Loucy (cell line): ENCODE measurements around the gene HOXC11.
A peak's percentile ranks its signal among the peaks of the same experiment; 100 is the strongest.

Experiments
- H2AFZ ChIP-seq: fragments of 200-600 bp; sonication (generic); 2 replicates; pipeline ENCODE4 v1.6.0; 2016; ENCODE audit warnings: antibody characterized with exemption, mild to moderate bottlenecking, low read length, moderate library complexity
- H3F3A ChIP-seq: fragments of 200-600 bp; 2 replicates; pipeline ENCODE4 v1.6.0; 2016; ENCODE audit warnings: antibody characterized with exemption, low read depth, mild to moderate bottlenecking
- H3K27me3 ChIP-seq: fragments of 200-600 bp; sonication (generic); 2 replicates; pipeline ENCODE4 v1.6.1; 2014; ENCODE audit warnings: low read length, mild to moderate bottlenecking; ENCODE audit not compliant: insufficient read depth, poor library complexity, severe bottlenecking
- H3K36me3 ChIP-seq: fragments of 200-600 bp; sonication (generic); 2 replicates; pipeline ENCODE4 v1.6.1; 2016; ENCODE audit warnings: low read length; ENCODE audit not compliant: insufficient read depth
- H3K4me1 ChIP-seq: fragments of 200-600 bp; sonication (generic); 2 replicates; pipeline ENCODE4 v1.5.1; 2014; ENCODE audit warnings: low read length, mild to moderate bottlenecking; ENCODE audit not compliant: insufficient read depth, poor library complexity, severe bottlenecking
- H3K4me2 ChIP-seq: fragments of 200-600 bp; sonication (generic); 2 replicates; pipeline ENCODE4 v1.6.0; 2014; ENCODE audit warnings: antibody characterized with exemption, low read length, low read depth, mild to moderate bottlenecking; ENCODE audit not compliant: poor library complexity, severe bottlenecking
- H3K4me3 ChIP-seq: fragments of 200-600 bp; sonication (generic); 2 replicates; pipeline ENCODE4 v1.5.1; 2014; ENCODE audit warnings: low read length, mild to moderate bottlenecking, mixed read lengths; ENCODE audit not compliant: poor library complexity, severe bottlenecking
- H3K79me2 ChIP-seq: fragments of 200-600 bp; sonication (generic); 2 replicates; pipeline ENCODE4 v1.6.1; 2014; ENCODE audit warnings: low read length; ENCODE audit not compliant: insufficient read depth
- H3K9ac ChIP-seq: fragments of 200-600 bp; sonication (generic); 2 replicates; pipeline ENCODE4 v1.6.0; 2014; ENCODE audit warnings: mild to moderate bottlenecking, low read depth, low read length, moderate library complexity; ENCODE audit not compliant: poor library complexity, severe bottlenecking
- H3K9me2 ChIP-seq: fragments of 200-600 bp; sonication (generic); replicated peaks from 2 replicates; pipeline ENCODE4 v1.6.1; 2016; ENCODE audit warnings: low read depth, low read length, mixed read lengths
- H3K9me3 ChIP-seq: fragments of 200-600 bp; sonication (generic); 2 replicates; pipeline ENCODE4 v1.6.1; 2014; ENCODE audit warnings: mild to moderate bottlenecking, antibody characterized with exemption, low read length, low read depth; ENCODE audit not compliant: insufficient read depth
- H4K20me1 ChIP-seq: fragments of 200-600 bp; sonication (generic); 2 replicates; pipeline ENCODE4 v1.6.0; 2014; ENCODE audit warnings: antibody characterized with exemption, low read length, mild to moderate bottlenecking; ENCODE audit not compliant: insufficient read depth, poor library complexity, severe bottlenecking
- CTCF ChIP-seq: fragments of 200-600 bp; sonication (generic); conservative IDR thresholded peaks from 2 replicates; pipeline ENCODE4 v1.5.1; 2014; ENCODE audit warnings: mild to moderate bottlenecking, antibody characterized with exemption, low read length
- EZH2phosphoT487 ChIP-seq: fragments of 200-600 bp; IDR thresholded peaks from 2 replicates; pipeline ENCODE4 v1.6.1; 2018; ENCODE audit warnings: antibody characterized with exemption, mild to moderate bottlenecking, moderate library complexity, borderline replicate concordance

HOXC11 gene

GRCh38 chr12:54017878-54018467 is 45.0 kb downstream of the HOXC11 start:
- Histone ChIP-seq H3K9ac (peak overlapping the region; percentile 99), H2AFZ (0 out of 2 replicates have a peak overlapping the region, but pooled peaks have one; percentile 37), H3K4me1 (peaks cover 64% of the 10 kb centered on the region), H3K27me3 (no peaks in the 10 kb centered on the region), H3K79me2 (peaks cover 57% of the 10 kb centered on the region), H3F3A (peaks cover 10% of the 10 kb centered on the region), H3K9me2 (no peaks in the 10 kb centered on the region), H4K20me1 (peaks cover 37% of the 10 kb centered on the region), H3K9me3 (no peaks in the 10 kb centered on the region), H3K36me3 (no peaks in the 10 kb centered on the region), H3K4me3 (peak overlapping the region; percentile 95), H3K4me2 (peak overlapping the region; percentile 85)
- no peak for TF ChIP-seq CTCF
- TF ChIP-seq EZH2phosphoT487, result no peak

- Histone ChIP-seq H3K79me2 (peaks cover 63% of the 10 kb centered on the region), H3K36me3 (no peaks in the 10 kb centered on the region), H3K9ac (peak overlapping the region; percentile 99), H3K9me3 (no peaks in the 10 kb centered on the region), H3K27me3 (no peaks in the 10 kb centered on the region), H3K9me2 (no peaks in the 10 kb centered on the region), H3K4me2 (peak overlapping the region; percentile 85), H2AFZ (0 out of 2 replicates have a peak overlapping the region, but pooled peaks have one; percentile 37), H3F3A (peaks cover 10% of the 10 kb centered on the region), H3K4me1 (peaks cover 64% of the 10 kb centered on the region), H4K20me1 (peaks cover 42% of the 10 kb centered on the region), H3K4me3 (peak overlapping the region; percentile 95)
- TF ChIP-seq CTCF (no peak), EZH2phosphoT487 (no peak)
Measured at GRCh38 chr12:54018468-54018984, 45.6 kb downstream of the HOXC11 start.

GRCh38 chr12:54019091-54019811 is 46.3 kb downstream of the HOXC11 start:
- Histone ChIP-seq H2AFZ (no peak overlapping the region), H3K27me3 (no peaks in the 10 kb centered on the region), H3F3A (peaks cover 10% of the 10 kb centered on the region), H3K9me2 (no peaks in the 10 kb centered on the region), H3K9me3 (no peaks in the 10 kb centered on the region), H3K9ac (peak overlapping the region; percentile 99), H3K36me3 (no peaks in the 10 kb centered on the region), H4K20me1 (peaks cover 49% of the 10 kb centered on the region), H3K4me3 (peak overlapping the region; percentile 95), H3K79me2 (peaks cover 70% of the 10 kb centered on the region), H3K4me2 (peak overlapping the region; percentile 85), H3K4me1 (peaks cover 65% of the 10 kb centered on the region)
- TF ChIP-seq EZH2phosphoT487 (no peak), CTCF (no peak)
